ENCODE results near the gene KCTD10.

Gene KCTD10

DNA sequence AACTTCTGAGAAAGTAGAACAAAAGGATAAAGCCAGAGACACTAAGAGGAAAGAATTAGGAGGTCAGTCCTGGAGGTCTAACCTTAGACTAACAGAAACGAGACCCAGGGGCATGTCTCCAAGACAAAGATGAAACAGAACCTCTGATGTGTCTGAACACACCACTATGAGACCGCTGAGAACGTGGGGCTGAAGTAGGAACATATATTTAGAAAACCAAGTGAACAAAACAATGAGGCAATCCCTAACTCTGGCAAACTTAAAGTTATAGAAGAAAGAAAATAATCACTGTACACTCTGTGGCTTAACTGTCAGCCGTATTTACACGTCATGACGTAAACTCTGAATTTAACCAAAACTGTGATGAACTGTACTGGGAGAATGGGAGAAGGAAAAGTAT is 17.9 kb downstream of the KCTD10 start:
- H3K4me3 ChIP-seq (ENCODE audit: low read length): no peak overlapping the region
- TF ChIP-seq, protein P1, sequence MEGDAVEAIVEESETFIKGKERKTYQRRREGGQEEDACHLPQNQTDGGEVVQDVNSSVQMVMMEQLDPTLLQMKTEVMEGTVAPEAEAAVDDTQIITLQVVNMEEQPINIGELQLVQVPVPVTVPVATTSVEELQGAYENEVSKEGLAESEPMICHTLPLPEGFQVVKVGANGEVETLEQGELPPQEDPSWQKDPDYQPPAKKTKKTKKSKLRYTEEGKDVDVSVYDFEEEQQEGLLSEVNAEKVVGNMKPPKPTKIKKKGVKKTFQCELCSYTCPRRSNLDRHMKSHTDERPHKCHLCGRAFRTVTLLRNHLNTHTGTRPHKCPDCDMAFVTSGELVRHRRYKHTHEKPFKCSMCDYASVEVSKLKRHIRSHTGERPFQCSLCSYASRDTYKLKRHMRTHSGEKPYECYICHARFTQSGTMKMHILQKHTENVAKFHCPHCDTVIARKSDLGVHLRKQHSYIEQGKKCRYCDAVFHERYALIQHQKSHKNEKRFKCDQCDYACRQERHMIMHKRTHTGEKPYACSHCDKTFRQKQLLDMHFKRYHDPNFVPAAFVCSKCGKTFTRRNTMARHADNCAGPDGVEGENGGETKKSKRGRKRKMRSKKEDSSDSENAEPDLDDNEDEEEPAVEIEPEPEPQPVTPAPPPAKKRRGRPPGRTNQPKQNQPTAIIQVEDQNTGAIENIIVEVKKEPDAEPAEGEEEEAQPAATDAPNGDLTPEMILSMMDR (IDR thresholded peaks at IDR 0.05; ENCODE audit: insufficient read depth, low read depth, low read length, missing control alignments): no peak
- no peak for DNase-seq (ENCODE audit: low read depth)

DNA sequence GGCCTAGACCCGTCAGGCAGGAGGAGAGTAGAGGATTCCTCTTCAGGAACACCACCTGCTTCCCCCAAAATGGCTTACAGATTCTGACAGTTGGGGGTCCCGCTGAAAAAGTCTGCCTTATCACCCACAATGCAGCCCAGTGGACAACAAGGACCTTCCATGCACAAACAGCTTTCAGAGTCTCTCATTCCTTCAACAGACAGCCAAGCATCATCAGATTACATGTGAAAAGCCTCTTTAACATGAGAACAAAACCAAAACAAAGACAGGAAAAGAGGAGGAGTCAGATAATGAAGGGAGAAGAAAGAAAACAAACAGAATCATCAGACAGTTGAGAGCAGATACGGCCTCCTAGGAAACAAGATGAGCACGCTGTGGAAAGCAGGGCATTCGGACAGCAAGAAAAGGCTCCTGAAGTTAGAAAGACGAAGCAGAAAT is 18.3 kb downstream of the KCTD10 start:
- no peak overlapping the region for H3K4me3 ChIP-seq (ENCODE audit: low read length)
- TF ChIP-seq, protein P1 (IDR thresholded peaks at IDR 0.05; ENCODE audit: insufficient read depth, low read depth, low read length, missing control alignments): no peak
- no peak for DNase-seq (ENCODE audit: low read depth)

DNA sequence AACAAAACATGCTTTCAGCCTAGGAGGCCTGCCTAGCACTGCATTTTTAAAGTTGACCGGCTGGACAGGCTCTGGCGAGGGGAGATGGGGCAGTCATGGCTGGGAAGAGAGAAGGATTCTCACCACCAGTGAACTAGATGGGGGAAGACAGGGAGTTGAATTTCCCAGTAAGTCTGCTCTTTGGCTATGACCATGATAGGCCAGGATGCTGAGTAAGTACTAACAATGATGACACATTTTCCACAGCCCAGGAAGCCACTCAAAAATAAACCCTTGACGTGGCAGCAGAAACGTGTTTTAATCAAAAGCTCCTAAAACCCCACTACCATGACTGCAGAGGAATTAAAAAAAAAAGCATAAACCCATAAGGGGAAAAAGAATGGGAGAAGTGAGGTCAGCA is 19.0 kb downstream of the KCTD10 start:
- H3K4me3 ChIP-seq (ENCODE audit: low read length): no peak overlapping the region
- peak; percentile 21 for DNase-seq (ENCODE audit: low read depth)
- TF ChIP-seq, protein P1 (IDR thresholded peaks at IDR 0.05; ENCODE audit: insufficient read depth, low read depth, low read length, missing control alignments): no peak

DNA sequence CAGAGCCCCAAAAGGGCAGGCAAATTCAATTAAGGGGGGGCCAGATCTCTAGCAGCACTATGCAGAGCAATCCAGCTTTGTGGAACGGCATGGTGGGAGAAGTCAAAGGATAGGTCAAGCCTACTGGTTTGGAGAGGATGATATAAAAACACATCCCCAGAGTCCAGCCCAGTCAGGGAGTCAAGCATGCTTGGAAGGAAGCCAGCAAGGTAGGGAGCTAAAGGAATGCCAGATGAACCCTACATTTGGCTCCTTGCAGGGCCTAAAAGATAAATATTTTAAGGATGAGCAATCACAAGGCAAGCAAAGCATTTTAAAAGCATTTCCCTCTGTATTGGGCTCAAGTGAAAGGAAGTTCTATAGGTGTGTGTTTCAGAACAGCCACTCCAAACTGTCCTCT is 21.4 kb downstream of the KCTD10 start:
- H3K4me3 ChIP-seq (ENCODE audit: low read length): no peak overlapping the region
- no peak for DNase-seq (ENCODE audit: low read depth)
- TF ChIP-seq, protein P1 (IDR thresholded peaks at IDR 0.05; ENCODE audit: insufficient read depth, low read depth, low read length, missing control alignments): no peak

DNA sequence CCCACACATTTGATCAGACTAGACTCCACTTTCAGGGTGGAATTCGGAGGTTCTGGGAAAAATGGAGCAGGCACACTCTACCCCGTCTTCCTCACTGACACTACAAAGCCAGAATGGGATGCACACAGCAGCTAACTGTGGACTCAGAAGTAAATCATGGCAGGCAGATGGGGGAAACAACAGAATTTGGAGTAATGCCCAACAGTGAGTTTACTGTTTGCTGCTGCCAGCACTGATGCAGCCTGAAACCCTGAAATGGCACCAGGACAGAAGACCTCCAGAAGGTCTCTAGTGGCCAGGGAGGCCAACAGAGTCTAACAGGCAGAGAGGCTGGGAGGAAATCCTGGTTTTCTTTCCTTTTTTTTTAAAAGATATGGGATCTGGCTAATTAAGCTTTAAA is 24.6 kb downstream of the KCTD10 start:
- no peak overlapping the region for H3K4me3 ChIP-seq (ENCODE audit: low read length)
- TF ChIP-seq, protein P1 (IDR thresholded peaks at IDR 0.05; ENCODE audit: insufficient read depth, low read depth, low read length, missing control alignments): no peak
- DNase-seq (ENCODE audit: low read depth): no peak

DNA sequence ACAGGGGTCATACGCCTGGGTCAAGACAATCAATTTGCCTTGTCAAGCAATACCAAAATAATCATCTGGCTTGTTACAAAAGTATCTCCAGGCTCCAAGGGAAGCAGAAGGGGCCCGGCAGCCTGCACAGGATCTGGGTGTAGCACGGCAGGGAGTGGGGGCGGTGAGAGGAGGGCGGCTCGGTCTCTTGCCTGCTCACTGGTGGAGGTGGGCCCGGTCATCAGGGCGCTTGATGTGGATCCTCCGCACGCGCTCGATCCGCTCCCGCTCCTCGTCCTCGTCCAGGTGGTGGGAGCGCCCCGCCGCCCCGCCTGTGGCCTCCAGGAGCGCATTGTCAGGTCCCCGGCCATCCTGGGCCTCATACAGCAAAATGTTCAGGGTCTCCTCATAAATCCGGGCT is 25.7 kb downstream of the KCTD10 start:
- no peak overlapping the region for H3K4me3 ChIP-seq (ENCODE audit: low read length)
- TF ChIP-seq, protein P1 (IDR thresholded peaks at IDR 0.05; ENCODE audit: insufficient read depth, low read depth, low read length, missing control alignments): no peak
- DNase-seq (ENCODE audit: low read depth): no peak

DNA sequence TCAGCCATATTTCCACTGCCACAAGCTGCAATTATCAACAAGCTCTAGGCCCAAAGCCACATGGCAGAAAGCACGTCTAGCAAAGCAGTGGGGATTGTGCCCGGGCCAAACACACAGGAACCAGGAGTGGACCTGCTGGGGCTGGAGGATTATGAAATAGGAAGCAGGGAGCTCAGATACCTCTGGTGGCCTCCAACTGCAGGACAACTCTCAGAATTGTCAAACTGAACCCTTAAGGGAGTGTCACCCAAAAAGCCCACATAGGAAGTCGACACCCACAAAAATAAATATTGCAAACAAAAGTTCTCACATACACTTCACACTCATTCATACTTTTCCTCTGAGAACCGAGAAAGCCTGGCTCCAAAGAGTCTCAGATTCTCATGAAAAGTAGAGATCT is 26.1 kb downstream of the KCTD10 start:
- no peak overlapping the region for H3K4me3 ChIP-seq (ENCODE audit: low read length)
- TF ChIP-seq, protein P1 (IDR thresholded peaks at IDR 0.05; ENCODE audit: insufficient read depth, low read depth, low read length, missing control alignments): no peak
- no peak for DNase-seq (ENCODE audit: low read depth)

All from epithelial cell of esophagus (primary cell).